GM12875 (cell line): ENCODE results near the gene UNC13D.
"Not testable (repeated sequence)": the region's sequence is repeated elsewhere in the genome, so short reads cannot be mapped to it uniquely, and the experiment has no call there.

Source experiments
- H3K4me3 ChIP-seq: one replicate; pipeline ENCODE4 v1.5.1; 2011; ENCODE audit warnings: low read depth, low read length, control low read depth
- TF ChIP-seq, protein P1 (sequence below): IDR thresholded peaks from 2 replicates; pipeline ENCODE4 v1.5.1; 2011; ENCODE audit warnings: low read depth, mild to moderate bottlenecking, control low read depth, inconsistent platforms, low read length, moderate library complexity, borderline replicate concordance; ENCODE audit not compliant: insufficient read depth

The UNC13D gene

DNA sequence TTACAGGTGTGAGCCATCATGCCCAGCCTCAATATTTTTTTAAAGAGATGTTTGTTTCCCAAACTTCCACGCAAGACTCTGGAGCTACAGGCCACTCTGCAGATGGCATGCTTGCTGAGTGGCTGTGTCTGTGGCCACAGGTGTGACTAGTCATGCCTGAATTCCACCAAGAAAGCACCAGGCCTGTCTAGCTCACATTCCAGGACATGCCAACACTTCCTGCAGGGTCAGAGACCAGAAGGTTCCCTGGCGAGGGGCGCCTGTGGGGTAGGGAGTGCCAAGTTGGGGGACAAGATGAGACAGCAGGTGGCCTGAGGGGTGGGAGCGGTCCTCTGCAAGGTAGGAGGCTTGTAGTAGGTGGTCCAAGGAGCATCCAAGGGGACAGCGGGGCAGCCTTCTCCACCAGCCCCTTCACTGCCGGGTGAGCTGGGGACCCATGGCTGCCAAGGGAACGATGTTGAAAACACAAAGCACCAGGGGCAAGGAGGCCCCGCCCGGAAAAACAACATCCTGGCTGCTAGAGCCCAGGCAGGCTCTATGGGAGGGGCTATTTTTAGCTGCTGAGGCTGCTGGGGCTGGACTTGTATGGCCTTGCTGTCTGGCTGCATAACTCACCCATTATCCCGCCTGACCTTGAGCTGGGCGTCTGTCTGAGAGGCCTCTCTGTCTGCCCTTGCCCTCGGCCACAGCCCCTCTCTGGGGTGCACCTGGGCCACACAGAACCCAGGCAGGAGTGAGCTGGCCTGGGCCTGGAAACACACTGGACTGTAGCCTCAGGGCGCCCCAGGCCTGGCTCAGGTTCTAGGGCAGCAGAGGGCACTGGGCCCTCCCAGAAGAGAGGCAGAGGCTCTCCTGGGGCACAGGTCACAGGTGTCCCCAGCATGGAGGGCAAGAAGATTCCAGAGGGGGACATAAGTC is 28.5 kb upstream of the UNC13D start:
- TF ChIP-seq, protein P1, sequence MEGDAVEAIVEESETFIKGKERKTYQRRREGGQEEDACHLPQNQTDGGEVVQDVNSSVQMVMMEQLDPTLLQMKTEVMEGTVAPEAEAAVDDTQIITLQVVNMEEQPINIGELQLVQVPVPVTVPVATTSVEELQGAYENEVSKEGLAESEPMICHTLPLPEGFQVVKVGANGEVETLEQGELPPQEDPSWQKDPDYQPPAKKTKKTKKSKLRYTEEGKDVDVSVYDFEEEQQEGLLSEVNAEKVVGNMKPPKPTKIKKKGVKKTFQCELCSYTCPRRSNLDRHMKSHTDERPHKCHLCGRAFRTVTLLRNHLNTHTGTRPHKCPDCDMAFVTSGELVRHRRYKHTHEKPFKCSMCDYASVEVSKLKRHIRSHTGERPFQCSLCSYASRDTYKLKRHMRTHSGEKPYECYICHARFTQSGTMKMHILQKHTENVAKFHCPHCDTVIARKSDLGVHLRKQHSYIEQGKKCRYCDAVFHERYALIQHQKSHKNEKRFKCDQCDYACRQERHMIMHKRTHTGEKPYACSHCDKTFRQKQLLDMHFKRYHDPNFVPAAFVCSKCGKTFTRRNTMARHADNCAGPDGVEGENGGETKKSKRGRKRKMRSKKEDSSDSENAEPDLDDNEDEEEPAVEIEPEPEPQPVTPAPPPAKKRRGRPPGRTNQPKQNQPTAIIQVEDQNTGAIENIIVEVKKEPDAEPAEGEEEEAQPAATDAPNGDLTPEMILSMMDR: no peak
- no peak overlapping the region for H3K4me3 ChIP-seq

DNA sequence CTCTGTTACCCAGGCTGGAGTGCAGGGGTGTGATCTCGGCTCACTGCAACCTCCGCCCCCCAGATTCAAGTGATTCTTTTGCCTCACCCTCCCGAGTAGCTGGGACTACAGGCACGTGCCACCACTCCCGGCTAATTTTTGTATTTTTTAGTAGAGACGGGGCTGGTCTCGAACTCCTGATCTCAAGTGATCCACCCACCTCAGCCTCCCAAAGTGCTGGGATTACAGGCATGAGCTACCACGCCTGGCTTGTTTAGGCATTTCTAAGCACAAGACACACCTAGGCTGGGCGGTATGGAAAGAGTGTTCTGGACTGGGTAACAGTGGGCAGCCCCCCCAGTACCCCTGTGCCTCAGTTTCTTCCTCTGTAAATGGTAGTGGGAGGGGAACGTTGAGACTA is 26.0 kb upstream of the UNC13D start:
- H3K4me3 ChIP-seq: not testable (repeated sequence)

DNA sequence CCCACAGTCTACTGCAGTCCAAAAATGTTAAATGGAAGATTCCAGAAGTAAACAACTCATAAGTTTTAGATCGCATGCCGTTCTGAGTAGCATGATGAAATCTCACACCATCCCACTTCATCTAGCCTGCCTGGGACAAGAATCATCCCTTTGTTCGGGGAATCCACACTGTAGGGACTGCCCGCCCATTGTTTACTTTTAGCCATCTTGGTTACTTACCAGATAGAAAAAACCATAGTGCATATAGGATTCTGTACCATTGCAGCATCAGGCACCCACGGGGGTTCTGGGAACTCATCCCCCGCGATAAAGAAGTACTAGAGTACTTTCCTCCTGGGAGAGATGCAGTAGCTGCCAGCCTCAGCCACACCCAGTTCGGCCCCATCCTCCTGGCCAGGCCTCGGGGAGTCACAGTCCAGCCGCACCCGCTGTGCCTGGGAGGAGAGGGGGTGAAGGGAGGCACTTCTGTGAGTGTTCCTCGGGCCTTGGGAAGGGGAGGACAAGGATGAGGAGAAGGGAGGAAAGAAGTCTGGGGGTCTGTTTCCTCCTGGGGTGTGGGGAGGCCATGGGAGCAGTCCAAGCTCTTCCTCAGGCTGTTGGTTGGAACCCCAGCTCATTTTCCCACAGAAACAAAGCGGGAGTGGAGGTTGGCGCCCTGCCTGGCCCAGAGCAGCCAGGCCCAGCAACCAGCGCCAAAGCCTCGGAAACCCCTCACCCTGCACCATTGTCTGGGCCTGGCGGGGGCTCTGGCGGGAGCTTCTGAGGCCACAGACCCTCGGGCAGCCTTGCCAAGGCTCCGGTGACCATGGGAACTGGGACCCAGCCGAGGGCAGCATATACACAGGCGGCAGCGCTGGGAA is 25.3 kb upstream of the UNC13D start:
- H3K4me3 ChIP-seq: no peak overlapping the region
- TF ChIP-seq, protein P1: no peak

DNA sequence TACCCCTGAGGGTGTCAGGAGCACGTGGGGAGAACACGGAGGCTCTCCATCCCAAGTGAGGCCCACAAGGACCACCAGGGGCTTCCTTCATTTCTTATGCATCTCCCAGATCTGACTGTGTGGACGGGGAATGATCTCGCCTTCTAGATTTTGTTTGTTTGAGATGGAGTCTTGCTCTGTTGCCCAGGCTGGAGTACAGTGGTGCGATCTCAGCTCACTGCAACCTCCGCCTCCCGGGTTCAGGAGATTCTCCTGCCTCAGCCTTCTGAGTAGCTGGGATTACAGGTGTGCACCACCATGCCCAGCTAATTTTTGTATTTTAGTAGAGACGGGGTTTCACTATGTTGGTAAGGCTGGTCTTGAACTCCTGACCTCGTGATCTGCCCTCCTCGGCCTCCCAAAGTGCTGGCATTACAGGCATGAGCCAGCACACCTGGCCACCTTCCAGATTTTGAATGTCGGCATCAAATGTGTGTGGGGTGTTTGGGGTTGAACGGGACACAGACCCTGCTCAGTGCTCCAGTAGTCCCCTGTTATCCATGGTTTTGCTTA is 24.6 kb upstream of the UNC13D start:
- not testable (repeated sequence) for H3K4me3 ChIP-seq

DNA sequence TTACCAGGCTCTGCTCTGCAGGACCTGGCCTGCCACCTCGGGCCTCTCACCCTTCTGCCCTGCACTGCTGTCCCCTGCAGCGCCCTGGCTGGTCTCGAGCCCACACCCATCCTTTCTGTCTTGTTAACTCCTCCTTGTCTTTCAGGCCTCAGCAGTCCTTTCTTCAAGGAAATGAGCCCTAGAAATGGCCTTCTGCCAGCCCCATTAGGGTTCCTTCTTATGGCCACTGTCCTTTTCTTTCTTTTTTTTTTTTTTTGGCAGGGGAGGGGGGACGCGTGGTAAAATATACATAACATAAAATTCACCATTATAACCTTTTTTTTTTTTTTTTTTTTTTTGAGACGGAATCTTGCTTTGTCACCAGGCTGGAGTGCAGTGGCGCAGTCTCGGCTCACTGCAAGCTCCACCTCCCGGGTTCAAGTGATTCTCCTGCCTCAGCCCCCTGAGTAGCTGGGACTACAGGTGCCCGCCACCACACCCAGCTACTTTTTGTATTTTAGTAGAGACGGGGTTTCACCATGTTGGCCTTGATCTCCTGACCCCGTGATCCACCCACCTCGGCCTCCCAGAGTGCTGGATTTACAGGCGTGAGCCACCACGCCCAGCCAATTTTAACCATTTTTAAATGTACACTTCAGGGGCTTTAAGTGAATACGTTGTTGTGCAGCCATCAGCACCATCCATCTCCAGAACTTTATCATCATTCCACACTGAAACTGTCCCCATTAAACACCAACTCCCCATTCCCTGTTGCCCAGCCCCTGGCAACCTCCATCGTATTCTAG is 21.4 kb upstream of the UNC13D start:
- H3K4me3 ChIP-seq: not testable (repeated sequence)

DNA sequence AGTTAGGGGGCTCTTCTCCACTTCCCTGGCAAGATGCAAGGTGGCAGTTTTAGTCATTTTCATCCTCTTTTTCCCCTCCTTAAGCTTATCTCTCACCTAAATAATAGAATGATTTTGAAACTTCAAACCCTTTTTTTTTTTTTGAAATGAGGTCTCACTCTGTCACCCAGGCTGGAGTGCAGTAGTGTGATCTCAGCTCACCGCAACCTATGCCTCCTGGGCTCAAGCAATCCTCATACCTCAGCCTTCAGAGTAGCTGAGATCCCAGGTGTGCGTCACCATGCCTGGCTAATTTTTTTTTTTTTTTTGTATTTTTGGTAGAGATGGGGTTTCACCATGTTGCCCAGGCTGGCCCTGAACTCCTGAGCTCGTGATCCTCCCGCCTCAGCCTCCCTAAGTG is 20.7 kb upstream of the UNC13D start:
- H3K4me3 ChIP-seq: not testable (repeated sequence)

DNA sequence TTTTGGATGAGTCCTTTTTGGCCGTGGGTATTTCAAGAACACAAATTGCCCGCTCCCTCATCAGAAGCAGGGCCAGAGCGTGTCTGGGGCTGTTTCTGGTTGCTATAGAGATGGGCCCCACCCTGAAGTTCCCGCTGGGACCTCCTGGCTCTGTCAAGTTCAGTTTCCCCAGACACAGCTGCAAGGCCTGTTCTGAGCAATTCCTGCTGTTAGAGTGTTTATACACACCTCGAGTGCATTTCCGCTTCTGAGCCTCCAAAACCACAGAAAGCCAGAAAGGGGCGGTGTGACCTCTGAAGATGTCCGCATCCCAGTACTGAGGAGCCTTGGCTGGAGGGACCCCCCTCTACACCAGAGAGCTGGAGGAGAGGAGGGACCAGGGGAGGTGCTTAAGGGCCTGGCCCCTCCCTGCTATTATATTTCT is 20.3 kb upstream of the UNC13D start:
- H3K4me3 ChIP-seq: no peak overlapping the region

DNA sequence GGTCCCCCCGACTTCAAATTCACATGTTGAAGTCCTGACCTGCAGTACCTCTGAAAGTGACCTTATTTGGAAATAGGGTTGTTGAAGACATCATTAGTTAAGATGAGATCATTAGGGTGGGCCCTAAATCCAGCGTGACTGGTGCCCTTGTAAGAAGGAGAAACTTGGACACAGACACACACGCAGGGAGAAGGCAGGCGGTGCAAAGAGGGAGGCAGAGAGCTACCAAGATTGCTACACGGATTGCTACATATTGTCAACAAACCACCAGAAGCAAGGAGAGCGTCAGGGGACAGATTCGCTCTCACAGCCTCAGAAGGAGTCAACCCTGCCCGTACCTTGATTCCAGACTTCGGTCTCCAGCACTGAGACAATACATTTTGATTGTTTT is 17.7 kb upstream of the UNC13D start:
- no peak overlapping the region for H3K4me3 ChIP-seq
- TF ChIP-seq, protein P1: no peak

More for the DNA sequence above, 20.3 kb upstream of the UNC13D start:
- TF ChIP-seq, protein P1: no peak

DNA sequence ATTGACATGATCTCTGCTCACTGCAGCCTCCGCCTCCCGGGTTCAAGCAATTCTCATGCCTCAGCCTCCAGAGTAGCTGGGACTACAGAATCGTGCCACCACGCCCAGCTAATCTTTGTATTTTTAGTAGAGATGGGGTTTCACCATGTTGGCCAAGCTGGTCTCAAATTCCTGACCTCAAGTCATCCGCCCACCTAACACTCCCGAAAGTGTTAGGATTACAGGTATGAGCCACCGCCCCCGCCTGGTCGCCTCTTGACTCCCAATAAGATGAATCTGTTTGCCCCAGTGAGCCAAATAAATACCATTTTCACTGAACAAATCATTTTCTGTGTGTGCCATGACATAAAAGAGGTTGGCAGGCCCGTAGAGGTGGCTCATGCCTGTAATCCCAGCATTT is 15.2 kb upstream of the UNC13D start:
- H3K4me3 ChIP-seq: not testable (repeated sequence)
